Gastrocnemius medialis (tissue), 4 donors: ENCODE measurements around the gene RABGAP1L. TPM values are rescaled to one million over a fixed set of nuclear protein-coding genes. Genes with fewer than 3 reads are reported as not detected.

ENCODE experiments used
- ATAC-seq, 2 donors: fragments of 150-250 bp; one replicate each; pipeline ENCODE4 v1.9.1; 2016
- DNase-seq, 2 donors: peaks; one replicate each; pipeline ENCODE4 v3.0.0-alpha.2; 2019
- H3K27ac ChIP-seq, 4 donors: fragments of 200-600 bp; sonication (generic); 1 replicate in 1 of 4; 2 replicates in 3 of 4; pipeline ENCODE4 v1.5.1; 2016 to 2018; ENCODE audit warnings: mild to moderate bottlenecking in 2 of 4, moderate library complexity in 1 of 4
- H3K27me3 ChIP-seq, 3 donors: fragments of 200-600 bp; sonication (generic) in 2 of 3; 1 replicate in 1 of 3; 2 replicates in 2 of 3; pipeline versions ENCODE4 v1.5.1 to v1.6.0; 2016 to 2019; ENCODE audit warnings: mild to moderate bottlenecking in 1 of 3, moderate library complexity in 1 of 3
- H3K36me3 ChIP-seq, 2 donors: fragments of 200-600 bp; sonication (generic) in 1 of 2; one replicate each; pipeline ENCODE4 v1.5.1; 2017 to 2018
- H3K4me1 ChIP-seq, 2 donors: fragments of 200-600 bp; sonication (generic) in 1 of 2; one replicate each; pipeline ENCODE4 v1.5.1; 2016 to 2017; ENCODE audit warnings: mild to moderate bottlenecking in 2 of 2
- H3K4me3 ChIP-seq, 4 donors: fragments of 200-600 bp; sonication (generic) in 3 of 4; 1 replicate in 1 of 4; 2 replicates in 3 of 4; pipeline ENCODE4 v1.5.1; 2016 to 2019; ENCODE audit warnings: mild to moderate bottlenecking in 2 of 4
- H3K9me3 ChIP-seq, 3 donors: fragments of 200-600 bp; sonication (generic) in 2 of 3; 1 replicate in 1 of 3; 2 replicates in 2 of 3; pipeline ENCODE4 v1.5.1; 2016 to 2019
- POLR2A ChIP-seq, 2 donors: fragments of 450-650 bp; IDR thresholded peaks; one replicate each; pipeline ENCODE4 v1.6.1; 2017; ENCODE audit warnings: antibody characterized with exemption in 2 of 2, mild to moderate bottlenecking in 2 of 2, moderate library complexity in 2 of 2
- in situ Hi-C, 4 donors: fragments of 200-750 bp; cut with MboI; loops; one replicate each; pipeline versions ENCODE4 v1.15.0 to v1.8.0; 2017; ENCODE audit warnings: low sequenced_read_pairs in 4 of 4
- intact Hi-C: fragments of 100-400 bp; cut with DNase I; formaldehyde crosslinking; loops from one replicate; pipeline ENCODE4 v1.15.1; 2023; ENCODE audit warnings: low total_unique reads
- total RNA-seq, 4 donors: library from RNA; depleted of rRNA; stranded (reverse); fragments of >200 nt; gene quantifications; one replicate each; pipeline versions ENCODE4 v1.1.0 to v1.2.3, GENCODE V29; 2016
- TF ChIP-seq, protein P1 (sequence below), 5 experiments: fragments of 450-650 bp in 3 of 5; fragments of 200-600 bp in 2 of 5; sonication (generic) in 2 of 5; IDR thresholded peaks in 4 of 5; conservative IDR thresholded peaks in 1 of 5; 1 replicate in 4 of 5; 2 replicates in 1 of 5; pipeline ENCODE4 v1.5.1; 2016 to 2019; ENCODE audit warnings: antibody characterized with exemption in 5 of 5, mild to moderate bottlenecking in 3 of 5, moderate library complexity in 3 of 5

Gene RABGAP1L
- total RNA-seq, 4 donors from 2014 or later, result 8.8 to 22.2 (median 14.9) TPM

DNA sequence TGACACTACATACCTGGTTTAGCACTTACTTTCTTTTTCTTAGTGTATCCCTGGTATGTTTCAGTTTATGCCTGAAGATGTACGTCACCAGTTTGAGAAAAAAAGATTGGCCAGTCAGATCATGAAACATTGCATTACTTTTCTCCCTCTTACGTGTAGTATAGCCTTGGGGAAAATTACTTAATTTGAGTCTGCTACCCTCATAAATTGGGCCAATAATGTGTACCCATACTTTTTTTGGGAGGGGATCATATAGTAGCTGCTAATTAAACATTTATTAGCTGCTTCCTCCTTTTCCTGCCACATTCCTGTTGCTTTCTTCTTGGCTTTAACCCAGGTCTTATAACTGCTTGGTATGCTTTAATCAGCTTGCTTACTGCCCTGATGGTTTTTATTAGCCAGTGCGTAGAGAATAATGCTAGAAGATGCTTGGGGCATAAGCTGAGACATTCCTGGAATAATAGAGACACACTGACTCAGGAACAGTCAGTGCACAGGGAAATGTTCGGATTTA, 32.1 kb downstream of the RABGAP1L start:
- Histone ChIP-seq H3K36me3 (no peaks in the 10 kb centered on the region), H3K27me3 (no peaks in the 10 kb centered on the region), H3K9me3 (no peaks in the 10 kb centered on the region), H3K4me1 (no peaks in the 10 kb centered on the region), H3K27ac (no peak overlapping the region), H3K4me3 (no peak overlapping the region)
- no peak for TF ChIP-seq POLR2A (IDR thresholded peaks at IDR 0.05)
- TF ChIP-seq, protein P1, sequence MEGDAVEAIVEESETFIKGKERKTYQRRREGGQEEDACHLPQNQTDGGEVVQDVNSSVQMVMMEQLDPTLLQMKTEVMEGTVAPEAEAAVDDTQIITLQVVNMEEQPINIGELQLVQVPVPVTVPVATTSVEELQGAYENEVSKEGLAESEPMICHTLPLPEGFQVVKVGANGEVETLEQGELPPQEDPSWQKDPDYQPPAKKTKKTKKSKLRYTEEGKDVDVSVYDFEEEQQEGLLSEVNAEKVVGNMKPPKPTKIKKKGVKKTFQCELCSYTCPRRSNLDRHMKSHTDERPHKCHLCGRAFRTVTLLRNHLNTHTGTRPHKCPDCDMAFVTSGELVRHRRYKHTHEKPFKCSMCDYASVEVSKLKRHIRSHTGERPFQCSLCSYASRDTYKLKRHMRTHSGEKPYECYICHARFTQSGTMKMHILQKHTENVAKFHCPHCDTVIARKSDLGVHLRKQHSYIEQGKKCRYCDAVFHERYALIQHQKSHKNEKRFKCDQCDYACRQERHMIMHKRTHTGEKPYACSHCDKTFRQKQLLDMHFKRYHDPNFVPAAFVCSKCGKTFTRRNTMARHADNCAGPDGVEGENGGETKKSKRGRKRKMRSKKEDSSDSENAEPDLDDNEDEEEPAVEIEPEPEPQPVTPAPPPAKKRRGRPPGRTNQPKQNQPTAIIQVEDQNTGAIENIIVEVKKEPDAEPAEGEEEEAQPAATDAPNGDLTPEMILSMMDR (IDR thresholded peaks at IDR 0.05 in 4 of 5, conservative IDR thresholded peaks at IDR 0.05 in 1 of 5), result no peak
- no peak for ATAC-seq
- no peak for DNase-seq
- in situ Hi-C loops, result no loop called here
- intact Hi-C loops, result no loop called here

DNA sequence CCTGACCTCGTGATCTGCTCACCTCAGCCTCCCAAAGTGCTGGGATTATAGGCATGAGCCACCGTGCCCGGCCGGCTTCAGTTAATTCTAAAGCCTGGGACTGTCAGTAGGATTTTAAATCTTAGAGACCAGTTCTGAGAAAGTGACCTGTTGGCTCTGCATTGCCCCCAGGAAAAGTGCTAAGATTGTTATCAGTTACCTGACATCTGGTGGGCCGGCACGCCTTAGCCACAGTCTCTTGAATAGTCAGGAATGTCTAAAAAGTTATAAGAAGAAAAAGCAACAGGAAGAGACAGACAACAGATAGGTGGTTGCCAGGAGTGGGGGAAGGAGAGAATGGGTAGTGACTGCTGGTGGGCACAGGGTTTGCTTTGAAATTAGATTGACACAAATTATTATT, 35.1 kb downstream of the RABGAP1L start:
- Histone ChIP-seq H3K4me3 (no peak overlapping the region), H3K36me3 (no peaks in the 10 kb centered on the region), H3K9me3 (no peaks in the 10 kb centered on the region), H3K4me1 (no peaks in the 10 kb centered on the region), H3K27me3 (no peaks in the 10 kb centered on the region), H3K27ac (no peak overlapping the region)
- intact Hi-C loops, result no loop called here
- ATAC-seq, result no peak
- in situ Hi-C loops, result no loop called here
- TF ChIP-seq, protein P1 (IDR thresholded peaks at IDR 0.05 in 4 of 5, conservative IDR thresholded peaks at IDR 0.05 in 1 of 5), result no peak
- TF ChIP-seq POLR2A (IDR thresholded peaks at IDR 0.05), result no peak
- DNase-seq, result no peak

DNA sequence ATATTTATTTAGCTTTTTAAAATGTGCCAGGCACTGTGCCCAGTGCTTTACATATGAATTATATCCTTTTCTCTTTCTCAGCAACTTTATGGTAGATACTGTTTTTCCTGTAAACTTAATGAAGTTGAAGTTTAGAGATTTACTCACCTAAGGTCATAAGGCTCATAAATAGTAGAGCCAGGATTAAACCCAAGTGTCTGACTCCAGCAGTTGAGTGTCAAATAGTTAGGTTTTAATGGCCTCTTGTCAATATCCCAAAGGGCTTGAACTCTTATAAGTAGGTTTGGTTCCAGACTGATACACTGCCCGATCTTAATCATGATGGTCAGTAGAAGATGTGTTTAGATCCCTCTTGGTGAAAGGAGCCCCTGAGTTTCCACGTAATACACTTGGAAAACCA, 37.8 kb downstream of the RABGAP1L start:
- TF ChIP-seq, protein P1 (IDR thresholded peaks at IDR 0.05 in 4 of 5, conservative IDR thresholded peaks at IDR 0.05 in 1 of 5), result no peak
- no peak for TF ChIP-seq POLR2A (IDR thresholded peaks at IDR 0.05)
- Histone ChIP-seq H3K27me3 (no peaks in the 10 kb centered on the region), H3K36me3 (no peaks in the 10 kb centered on the region), H3K4me3 (no peak overlapping the region), H3K27ac (no peak overlapping the region), H3K9me3 (no peaks in the 10 kb centered on the region), H3K4me1 (no peaks in the 10 kb centered on the region)
- ATAC-seq (no peak), DNase-seq (no peak)
- intact Hi-C loops, result no loop called here
- in situ Hi-C loops, result no loop called here

DNA sequence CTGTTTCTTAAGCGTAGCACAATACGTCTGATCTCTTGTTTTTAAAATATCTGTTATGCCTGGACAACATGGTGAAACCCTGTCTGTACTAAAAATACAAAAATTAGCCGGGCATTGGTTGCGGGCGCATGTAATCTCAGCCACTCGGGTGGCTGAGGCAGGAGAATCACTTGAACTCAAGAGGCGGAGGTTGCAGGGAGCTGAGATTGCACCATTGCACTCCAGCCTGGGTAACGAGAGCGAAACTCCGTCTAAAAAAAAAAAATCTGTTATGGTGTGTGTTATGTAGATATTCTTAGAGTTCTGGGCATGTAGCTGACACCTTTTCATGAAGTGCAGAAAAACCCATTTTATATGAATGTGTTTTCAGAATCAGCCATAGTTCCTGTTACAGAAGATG, 38.2 kb downstream of the RABGAP1L start:
- intact Hi-C loops, result no loop called here
- no peak overlapping the region for H3K27ac ChIP-seq
- no peaks in the 10 kb centered on the region for H3K4me1 ChIP-seq
- no peak for ATAC-seq
- H3K27me3 ChIP-seq, result no peaks in the 10 kb centered on the region
- TF ChIP-seq, protein P1 (IDR thresholded peaks at IDR 0.05 in 4 of 5, conservative IDR thresholded peaks at IDR 0.05 in 1 of 5), result no peak
- TF ChIP-seq POLR2A (IDR thresholded peaks at IDR 0.05), result no peak
- no peak for DNase-seq
- in situ Hi-C loops, result no loop called here
- H3K4me3 ChIP-seq, result no peak overlapping the region
- no peaks in the 10 kb centered on the region for H3K36me3 ChIP-seq
- H3K9me3 ChIP-seq, result no peaks in the 10 kb centered on the region

DNA sequence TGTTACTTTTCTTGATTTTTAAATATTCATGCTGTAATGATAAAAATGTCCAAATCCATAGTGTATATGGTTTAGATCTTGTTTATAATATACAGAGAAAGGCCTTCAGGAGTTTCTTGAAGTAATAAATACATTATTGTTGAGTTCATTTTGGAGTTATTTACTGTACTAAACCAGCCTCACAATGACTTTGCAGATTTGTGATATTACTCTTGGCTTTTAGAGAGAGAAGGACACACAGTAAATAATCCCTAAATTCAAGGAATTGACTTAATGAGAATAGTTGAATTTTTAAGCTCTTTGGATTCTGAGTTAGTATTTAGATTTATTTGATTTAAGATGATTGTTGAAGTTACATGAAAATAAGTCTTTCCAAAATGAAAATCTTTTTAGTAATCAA, 38.9 kb downstream of the RABGAP1L start:
- Histone ChIP-seq H3K27ac (no peak overlapping the region), H3K9me3 (no peaks in the 10 kb centered on the region), H3K36me3 (no peaks in the 10 kb centered on the region), H3K4me3 (no peak overlapping the region), H3K4me1 (no peaks in the 10 kb centered on the region), H3K27me3 (no peaks in the 10 kb centered on the region)
- no peak for DNase-seq
- in situ Hi-C loops, result no loop called here
- no peak for ATAC-seq
- intact Hi-C loops, result no loop called here
- TF ChIP-seq, protein P1 (IDR thresholded peaks at IDR 0.05 in 4 of 5, conservative IDR thresholded peaks at IDR 0.05 in 1 of 5), result no peak
- no peak for TF ChIP-seq POLR2A (IDR thresholded peaks at IDR 0.05)
